Measurements from ENCODE around the gene ABCA1. TPM values are rescaled to one million over a fixed set of nuclear protein-coding genes. Genes with fewer than 3 reads are reported as not detected.
"Not testable (repeated sequence)": the region's sequence is repeated elsewhere in the genome, so short reads cannot be mapped to it uniquely, and the experiment has no call there.

The ABCA1 gene
- total and polyA plus RNA-seq, 5 donors: 3.5 to 14.2 (median 7.5) TPM

- no peak for DNase-seq
- H3K27me3 ChIP-seq (ENCODE audit: control insufficient read depth, insufficient read depth): no peaks in the 10 kb centered on the region
- 74% methylated on average over 8 of the region's 8 CpGs for WGBS
- no peak overlapping the region for H3K4me3 ChIP-seq (ENCODE audit: low read length)
- peaks cover 13% of the 10 kb centered on the region for H3K4me1 ChIP-seq (ENCODE audit: control insufficient read depth, insufficient read depth, low read length)
- no peak for ATAC-seq
- no peaks in the 10 kb centered on the region for H3K9me3 ChIP-seq (ENCODE audit: control insufficient read depth, low read length)
- no peak overlapping the region for H3K27ac ChIP-seq (ENCODE audit: low read length)
- intact Hi-C loops (cut with DNase I): no loop called here
These were observed 24.3 kb downstream of the ABCA1 start for GRCh38 chr9:104903609-104904008.

GRCh38 chr9:104900871-104901270 lies 27.1 kb downstream of the ABCA1 start:
- WGBS: 67% methylated on average over 2 of the region's 2 CpGs
- ATAC-seq (no peak), DNase-seq (no peak)
- H3K4me1 ChIP-seq (ENCODE audit: control insufficient read depth, insufficient read depth, low read length): peaks cover 2% of the 10 kb centered on the region
- no peaks in the 10 kb centered on the region for H3K27me3 ChIP-seq (ENCODE audit: control insufficient read depth, insufficient read depth)
- intact Hi-C loops (cut with DNase I): no loop called here
- H3K4me3 ChIP-seq (ENCODE audit: low read length): no peak overlapping the region
- no peak overlapping the region for H3K27ac ChIP-seq (ENCODE audit: low read length)
- H3K9me3 ChIP-seq (ENCODE audit: control insufficient read depth, low read length): no peaks in the 10 kb centered on the region

- intact Hi-C loops (cut with DNase I): no loop called here
- WGBS: 92% methylated on average over 3 of the region's 3 CpGs
- H3K27ac ChIP-seq (ENCODE audit: low read length): no peak overlapping the region
These were observed 27.6 kb downstream of the ABCA1 start for GRCh38 chr9:104900324-104900723.

GRCh38 chr9:104899759-104900247 lies 28.2 kb downstream of the ABCA1 start:
- no peaks in the 10 kb centered on the region for H3K9me3 ChIP-seq (ENCODE audit: control insufficient read depth, low read length)
- 87% methylated on average over 4 of the region's 4 CpGs for WGBS
- no peaks in the 10 kb centered on the region for H3K27me3 ChIP-seq (ENCODE audit: control insufficient read depth, insufficient read depth)
- no peaks in the 10 kb centered on the region for H3K4me1 ChIP-seq (ENCODE audit: control insufficient read depth, insufficient read depth, low read length)
- H3K27ac ChIP-seq (ENCODE audit: low read length): no peak overlapping the region
- no peak overlapping the region for H3K4me3 ChIP-seq (ENCODE audit: low read length)
- DNase-seq: no peak
- intact Hi-C loops (cut with DNase I): no loop called here
- ATAC-seq: no peak

More at GRCh38 chr9:104900324-104900723, 27.6 kb downstream of the ABCA1 start:
- Histone ChIP-seq H3K4me3 (ENCODE audit: low read length) (no peak overlapping the region), H3K4me1 (ENCODE audit: control insufficient read depth, insufficient read depth, low read length) (no peaks in the 10 kb centered on the region), H3K27me3 (ENCODE audit: control insufficient read depth, insufficient read depth) (no peaks in the 10 kb centered on the region), H3K9me3 (ENCODE audit: control insufficient read depth, low read length) (no peaks in the 10 kb centered on the region)
- ATAC-seq (no peak), DNase-seq (no peak)

GRCh38 chr9:104898376-104898775 lies 29.6 kb downstream of the ABCA1 start:
- H3K4me1 ChIP-seq (ENCODE audit: control insufficient read depth, insufficient read depth, low read length); ATAC-seq; H3K27me3 ChIP-seq (ENCODE audit: control insufficient read depth, insufficient read depth); H3K9me3 ChIP-seq (ENCODE audit: control insufficient read depth, low read length); H3K4me3 ChIP-seq (ENCODE audit: low read length); intact Hi-C loops (cut with DNase I); H3K27ac ChIP-seq (ENCODE audit: low read length); DNase-seq: not testable (repeated sequence)
- 98% methylated on average over 6 of the region's 6 CpGs for WGBS

GRCh38 chr9:104896131-104896530 lies 31.8 kb downstream of the ABCA1 start:
- DNase-seq (no peak), ATAC-seq (no peak)
- Histone ChIP-seq H3K4me3 (ENCODE audit: low read length) (no peak overlapping the region), H3K27ac (ENCODE audit: low read length) (no peak overlapping the region), H3K27me3 (ENCODE audit: control insufficient read depth, insufficient read depth) (no peaks in the 10 kb centered on the region), H3K9me3 (ENCODE audit: control insufficient read depth, low read length) (no peaks in the 10 kb centered on the region), H3K4me1 (ENCODE audit: control insufficient read depth, insufficient read depth, low read length) (no peaks in the 10 kb centered on the region)
- 96% methylated on average over 1 of the region's 1 CpG for WGBS
- intact Hi-C loops (cut with DNase I): no loop called here

- 84% methylated on average over 6 of the region's 6 CpGs for WGBS
- Histone ChIP-seq H3K27ac (ENCODE audit: low read length) (no peak overlapping the region), H3K27me3 (ENCODE audit: control insufficient read depth, insufficient read depth) (no peaks in the 10 kb centered on the region), H3K4me3 (ENCODE audit: low read length) (no peak overlapping the region), H3K4me1 (ENCODE audit: control insufficient read depth, insufficient read depth, low read length) (no peaks in the 10 kb centered on the region), H3K9me3 (ENCODE audit: control insufficient read depth, low read length) (no peaks in the 10 kb centered on the region)
- ATAC-seq (no peak), DNase-seq (no peak)
- intact Hi-C loops (cut with DNase I): no loop called here
These were observed 32.4 kb downstream of the ABCA1 start for GRCh38 chr9:104895572-104895971.

GRCh38 chr9:104892701-104893100 lies 35.3 kb downstream of the ABCA1 start:
- DNase-seq (no peak), ATAC-seq (no peak)
- no peak overlapping the region for H3K27ac ChIP-seq (ENCODE audit: low read length)
- no peaks in the 10 kb centered on the region for H3K9me3 ChIP-seq (ENCODE audit: control insufficient read depth, low read length)
- 64% methylated on average over 1 of the region's 1 CpG for WGBS
- H3K4me3 ChIP-seq (ENCODE audit: low read length): no peak overlapping the region
- peaks cover 3% of the 10 kb centered on the region for H3K4me1 ChIP-seq (ENCODE audit: control insufficient read depth, insufficient read depth, low read length)
- H3K27me3 ChIP-seq (ENCODE audit: control insufficient read depth, insufficient read depth): no peaks in the 10 kb centered on the region
- intact Hi-C loops (cut with DNase I): no loop called here

- Histone ChIP-seq H3K4me3 (ENCODE audit: low read length) (no peak overlapping the region), H3K27me3 (ENCODE audit: control insufficient read depth, insufficient read depth) (no peaks in the 10 kb centered on the region), H3K4me1 (ENCODE audit: control insufficient read depth, insufficient read depth, low read length) (peaks cover 3% of the 10 kb centered on the region), H3K9me3 (ENCODE audit: control insufficient read depth, low read length) (no peaks in the 10 kb centered on the region), H3K27ac (ENCODE audit: low read length) (no peak overlapping the region)
- intact Hi-C loops (cut with DNase I): no loop called here
- ATAC-seq: no peak
- WGBS: 97% methylated on average over 9 of the region's 9 CpGs
- DNase-seq: no peak
These were observed 37.6 kb downstream of the ABCA1 start for GRCh38 chr9:104890433-104890770.

- no peaks in the 10 kb centered on the region for H3K9me3 ChIP-seq (ENCODE audit: control insufficient read depth, low read length)
- H3K4me1 ChIP-seq (ENCODE audit: control insufficient read depth, insufficient read depth, low read length): peaks cover 3% of the 10 kb centered on the region
- no peak overlapping the region for H3K27ac ChIP-seq (ENCODE audit: low read length)
- H3K4me3 ChIP-seq (ENCODE audit: low read length): no peak overlapping the region
- intact Hi-C loops (cut with DNase I): no loop called here
- H3K27me3 ChIP-seq (ENCODE audit: control insufficient read depth, insufficient read depth): no peaks in the 10 kb centered on the region
- WGBS: 86% methylated on average over 3 of the region's 3 CpGs
- ATAC-seq (no peak), DNase-seq (no peak)
These were observed 41.9 kb downstream of the ABCA1 start for GRCh38 chr9:104885818-104886709.

- Histone ChIP-seq H3K27me3 (ENCODE audit: control insufficient read depth, insufficient read depth) (no peaks in the 10 kb centered on the region), H3K9me3 (ENCODE audit: control insufficient read depth, low read length) (no peaks in the 10 kb centered on the region), H3K4me3 (ENCODE audit: low read length) (no peak overlapping the region), H3K4me1 (ENCODE audit: control insufficient read depth, insufficient read depth, low read length) (no peaks in the 10 kb centered on the region), H3K27ac (ENCODE audit: low read length) (no peak overlapping the region)
- intact Hi-C loops (cut with DNase I): no loop called here
- no peak for DNase-seq
- WGBS: 93% methylated on average over 2 of the region's 2 CpGs
- ATAC-seq: no peak
These were observed 44.8 kb downstream of the ABCA1 start for GRCh38 chr9:104883169-104883568.
